HuH-7 (cell line): Measurements from ENCODE around the gene PI4KA.

ENCODE experiments used
- DNase-seq: peaks from one replicate; pipeline ENCODE4 v3.0.0; 2011; ENCODE audit warnings: low spot score

The PI4KA gene

DNA sequence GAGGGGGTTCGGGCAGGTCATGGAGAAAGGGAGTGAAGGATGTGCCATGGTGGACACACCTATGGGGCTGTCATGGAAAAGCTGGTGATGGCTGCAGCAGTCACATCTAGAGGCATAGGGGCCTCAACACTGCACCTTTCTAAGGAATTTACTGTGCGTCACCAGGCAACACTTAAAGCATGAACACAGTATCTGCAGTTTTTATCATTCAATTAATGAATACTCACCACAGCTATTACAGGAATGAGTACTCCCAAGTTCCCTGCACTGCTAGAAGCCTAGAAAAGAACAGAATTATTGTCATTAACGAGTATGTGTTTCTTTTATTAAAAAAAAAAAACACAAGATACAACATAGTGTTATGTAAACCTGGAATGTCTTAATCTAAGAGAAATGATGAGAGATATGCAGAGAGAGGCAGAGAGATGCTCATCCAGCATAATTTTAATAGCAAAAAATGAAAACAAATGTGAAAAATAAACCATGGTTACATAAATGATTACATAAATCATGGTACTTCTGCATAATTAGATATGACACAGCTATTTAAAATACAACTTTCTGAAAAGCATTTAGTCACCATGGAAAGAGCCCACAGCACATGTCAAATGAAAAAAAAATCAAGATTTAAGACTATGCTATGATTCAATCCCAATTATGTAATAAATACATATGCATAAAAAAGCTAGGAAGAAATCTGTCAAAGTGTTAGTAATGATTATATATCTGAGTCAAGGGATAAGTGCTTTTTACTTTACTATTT is 65.5 kb downstream of the PI4KA start:
- no peak for DNase-seq

DNA sequence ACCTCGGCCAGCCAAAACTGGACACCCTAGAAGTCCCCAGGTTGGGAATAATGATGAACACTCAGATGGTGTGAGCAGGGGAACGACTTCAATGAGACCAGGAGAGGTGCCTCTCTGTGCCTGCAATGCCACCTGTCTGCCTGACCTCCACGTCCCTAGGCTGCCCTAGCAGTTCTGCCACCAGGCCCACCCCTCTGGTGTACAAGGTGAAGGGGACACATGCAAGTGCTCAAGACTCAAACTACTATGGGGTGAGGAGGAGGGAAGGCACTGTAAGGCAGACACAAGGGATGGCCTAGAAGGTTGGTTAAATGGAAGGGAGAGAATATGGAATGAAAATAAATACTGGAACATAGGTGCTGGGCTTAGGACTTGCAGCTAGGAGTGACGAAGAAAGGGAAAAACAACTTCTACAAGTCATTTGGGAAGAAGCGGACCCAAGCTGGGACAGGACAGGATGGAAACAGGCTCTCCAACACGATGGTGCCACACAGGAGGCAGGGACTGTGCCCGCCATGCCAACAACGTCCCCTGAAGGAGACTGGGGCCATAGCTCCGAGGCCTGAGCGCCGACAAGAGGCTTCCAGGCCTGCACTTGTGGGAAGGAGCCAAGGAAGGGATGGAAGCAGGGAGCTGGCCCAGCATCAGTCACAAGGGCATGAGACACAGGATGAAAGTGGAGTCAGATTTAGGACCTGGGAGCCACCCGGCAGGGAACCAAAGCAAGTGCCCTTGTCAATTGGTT is 66.2 kb downstream of the PI4KA start:
- no peak for DNase-seq

DNA sequence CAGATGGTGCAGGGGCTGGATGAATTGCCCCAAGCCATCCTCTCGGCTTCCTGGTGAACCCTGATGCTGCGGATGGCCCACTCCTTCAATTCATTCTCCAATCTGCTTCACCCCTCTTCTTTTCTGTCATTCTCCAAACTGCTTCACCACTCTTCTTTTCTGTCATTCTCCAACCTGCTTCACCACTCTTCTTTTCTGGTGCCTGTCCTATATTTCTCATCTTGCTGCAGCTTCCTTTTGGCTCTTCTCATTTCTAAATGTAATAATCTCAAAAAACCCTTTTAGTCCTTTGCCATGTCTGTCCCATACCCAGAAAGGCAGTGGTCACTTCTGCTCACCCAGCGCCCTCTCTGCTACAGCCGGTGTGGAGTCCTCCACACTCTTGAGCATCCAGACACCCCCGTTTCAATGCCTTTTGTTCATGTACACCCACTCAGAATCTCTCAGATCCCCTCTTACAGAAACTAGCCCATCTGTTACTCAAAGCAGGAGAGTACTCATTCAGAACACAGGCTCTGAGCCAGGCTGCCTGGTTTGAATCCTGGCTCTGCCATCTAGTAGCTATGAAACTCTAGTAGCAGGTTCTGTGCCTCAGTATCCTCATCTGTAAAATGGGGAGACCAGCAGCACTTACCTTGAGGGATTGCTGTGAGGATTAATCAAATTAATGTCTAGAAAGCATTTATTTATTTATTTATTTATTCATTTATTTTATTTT is 69.8 kb downstream of the PI4KA start:
- DNase-seq = no peak

DNA sequence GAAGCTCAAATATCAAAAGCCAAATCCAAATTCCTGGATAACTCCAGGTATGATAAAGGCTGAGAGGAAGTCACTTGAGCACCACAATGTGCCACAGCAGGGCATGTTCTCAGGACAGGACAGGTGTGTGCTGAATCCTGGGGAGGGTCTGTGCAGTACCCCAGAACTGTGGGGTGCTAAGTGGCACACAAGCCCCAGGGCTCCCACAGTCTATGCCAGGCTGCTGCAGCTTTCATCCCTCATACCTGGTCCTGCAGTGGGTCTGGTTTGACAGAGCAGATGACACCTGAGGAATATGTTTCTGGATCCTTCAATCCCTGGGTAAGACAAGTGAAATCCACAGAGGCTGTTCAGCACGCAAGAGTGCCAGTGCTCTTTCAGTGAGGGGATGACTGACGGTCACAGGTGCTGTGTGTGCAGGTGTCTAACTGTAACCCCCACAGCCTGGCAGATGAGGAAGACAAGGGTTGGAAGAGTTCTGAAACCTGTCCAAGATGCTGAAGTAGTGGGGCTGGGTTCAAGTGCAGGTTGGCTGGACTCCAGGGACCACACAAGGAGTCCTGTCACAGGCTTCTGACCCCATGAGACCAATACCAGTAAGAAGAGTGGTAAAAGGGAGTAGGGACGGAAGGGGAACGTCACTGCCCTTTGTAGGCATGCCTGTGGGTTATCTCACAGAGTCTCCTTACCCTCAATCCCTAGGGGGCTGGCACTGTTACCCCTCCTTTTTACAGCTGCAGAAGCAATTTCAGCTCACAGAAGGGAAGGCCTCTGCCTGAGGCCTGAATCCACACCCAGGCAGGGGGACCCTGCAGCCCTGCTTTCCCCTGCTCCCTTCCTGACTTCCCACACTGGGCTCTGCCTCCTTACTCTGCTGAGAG is 70.6 kb downstream of the PI4KA start:
- DNase-seq = no peak

DNA sequence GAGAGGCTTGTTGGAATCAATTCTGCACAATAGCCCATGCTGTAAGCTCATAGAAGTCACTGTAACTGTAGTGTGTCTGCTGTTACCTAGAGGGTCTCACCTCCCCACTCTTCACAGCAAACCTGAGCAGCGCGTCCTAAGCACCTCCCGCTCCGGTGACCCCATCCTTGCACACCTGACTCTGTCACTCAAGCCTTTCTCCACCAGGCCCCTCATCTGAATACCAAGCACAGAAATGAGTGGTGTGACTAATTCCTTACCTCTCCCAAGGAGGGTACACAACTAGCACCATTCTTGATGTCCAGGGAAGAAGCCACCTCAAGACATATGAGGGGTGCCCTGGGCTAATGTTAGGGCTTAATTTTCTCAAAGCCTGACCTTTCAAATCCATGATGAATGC is 71.4 kb downstream of the PI4KA start:
- no peak for DNase-seq

DNA sequence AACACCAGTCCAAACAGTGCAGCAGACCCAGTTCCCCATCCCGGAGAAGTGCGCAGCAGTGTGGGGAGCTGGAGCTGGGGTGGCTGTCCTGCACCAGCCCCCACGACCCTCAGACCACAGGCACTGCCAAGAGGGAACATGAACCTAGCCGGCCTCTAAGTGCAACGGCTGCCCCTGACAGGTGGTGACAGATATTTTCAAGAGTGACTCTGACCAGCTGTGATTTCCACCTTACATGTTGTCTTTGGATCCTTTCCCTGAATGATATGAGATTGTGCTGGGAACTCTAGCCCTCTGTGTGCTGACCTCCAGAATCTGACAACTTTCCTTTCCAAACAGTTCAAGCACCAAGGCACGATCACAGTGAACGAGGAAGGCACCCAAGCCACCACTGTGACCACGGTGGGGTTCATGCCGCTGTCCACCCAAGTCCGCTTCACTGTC is 72.1 kb downstream of the PI4KA start:
- no peak for DNase-seq

DNA sequence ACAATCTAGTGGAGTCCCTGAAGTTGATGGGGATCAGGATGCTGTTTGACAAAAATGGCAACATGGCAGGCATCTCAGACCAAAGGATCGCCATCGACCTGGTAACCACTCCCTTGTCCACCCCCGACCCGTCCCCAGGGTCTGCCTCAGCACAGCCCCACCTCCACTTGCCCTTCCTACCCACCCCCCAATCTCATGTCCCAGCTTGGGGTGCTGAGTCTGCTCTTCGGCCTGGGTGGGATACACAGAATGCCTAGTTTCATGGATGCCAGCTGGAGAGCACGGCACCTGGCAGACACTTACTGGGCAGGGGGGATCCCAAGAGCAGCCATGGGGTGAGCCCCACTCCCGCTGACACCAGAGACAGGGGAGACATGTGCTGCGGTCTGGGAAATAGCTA is 72.6 kb downstream of the PI4KA start:
- DNase-seq = no peak

DNA sequence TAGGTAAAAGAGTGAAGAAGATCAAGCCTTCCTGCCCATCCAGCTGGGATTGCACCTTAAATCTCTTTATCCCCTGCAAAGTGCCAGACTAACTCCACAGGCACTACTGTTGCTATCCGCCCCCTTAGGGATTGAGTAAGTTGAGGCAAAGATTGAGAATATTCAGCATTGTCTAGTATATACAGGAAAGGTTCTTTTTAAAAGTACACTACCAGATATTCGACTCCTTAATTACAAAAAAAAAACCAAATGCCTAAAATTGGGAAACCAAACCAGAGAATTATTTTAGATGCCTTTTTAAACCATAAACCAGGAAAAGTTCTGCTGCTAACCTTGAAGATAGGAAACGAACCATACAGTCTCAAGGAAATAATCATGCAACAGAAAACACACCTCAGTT is 73.2 kb downstream of the PI4KA start:
- DNase-seq = no peak

DNA sequence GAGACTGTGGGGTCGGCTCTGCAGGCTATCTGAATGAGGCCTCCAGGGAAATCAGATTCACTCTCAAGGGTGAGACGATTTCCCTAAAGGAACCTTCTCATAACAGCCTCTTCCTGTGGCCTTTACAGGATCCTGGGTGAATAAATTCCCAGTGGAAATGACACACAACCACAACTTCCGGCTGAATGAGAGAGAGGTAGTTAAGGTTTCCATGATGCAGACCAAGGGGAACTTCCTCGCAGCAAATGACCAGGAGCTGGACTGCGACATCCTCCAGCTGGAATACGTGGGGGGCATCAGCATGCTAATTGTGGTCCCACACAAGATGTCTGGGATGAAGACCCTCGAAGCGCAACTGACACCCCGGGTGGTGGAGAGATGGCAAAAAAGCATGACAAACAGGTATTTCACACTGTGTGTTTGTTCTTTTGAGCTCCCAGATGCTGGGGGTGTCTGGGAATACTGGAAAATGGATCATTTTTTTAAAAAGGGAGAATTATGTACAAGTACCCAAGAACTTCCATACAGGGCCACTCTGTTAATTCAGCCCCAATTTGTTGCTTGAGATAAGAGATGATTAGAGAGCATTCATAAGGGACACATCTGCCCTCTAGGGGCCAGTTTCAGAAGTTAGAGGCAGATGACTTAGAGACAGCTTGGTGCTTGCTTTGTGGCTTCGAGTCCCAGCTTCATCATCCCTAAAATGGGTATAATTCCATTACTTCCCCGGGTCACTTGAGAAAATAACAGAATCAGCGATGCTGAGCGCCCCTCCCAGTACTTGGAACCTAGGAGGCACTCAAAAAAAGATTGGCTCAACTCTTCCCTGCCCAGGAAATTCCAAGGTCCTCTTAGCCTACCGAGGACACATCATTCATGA is 74.5 kb downstream of the PI4KA start:
- DNase-seq = no peak

DNA sequence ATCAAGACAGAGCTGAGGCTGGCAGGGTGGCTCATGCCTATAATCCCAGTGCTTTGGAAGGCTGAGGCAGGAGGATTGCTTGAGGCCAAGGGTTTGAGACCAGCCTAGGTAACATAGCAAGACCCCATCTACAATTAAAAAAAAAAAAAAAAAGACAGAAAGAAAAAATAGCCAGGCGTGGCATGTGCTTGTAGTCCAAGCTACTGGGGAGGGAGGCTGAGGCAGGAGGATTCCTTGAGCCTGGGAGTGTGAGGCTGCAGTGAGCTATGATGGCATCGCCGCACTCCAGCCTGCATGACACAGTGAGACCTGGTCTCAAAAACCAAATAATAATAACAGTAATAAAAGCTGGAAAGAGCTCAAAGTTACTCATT is 75.3 kb downstream of the PI4KA start:
- no peak for DNase-seq

DNA sequence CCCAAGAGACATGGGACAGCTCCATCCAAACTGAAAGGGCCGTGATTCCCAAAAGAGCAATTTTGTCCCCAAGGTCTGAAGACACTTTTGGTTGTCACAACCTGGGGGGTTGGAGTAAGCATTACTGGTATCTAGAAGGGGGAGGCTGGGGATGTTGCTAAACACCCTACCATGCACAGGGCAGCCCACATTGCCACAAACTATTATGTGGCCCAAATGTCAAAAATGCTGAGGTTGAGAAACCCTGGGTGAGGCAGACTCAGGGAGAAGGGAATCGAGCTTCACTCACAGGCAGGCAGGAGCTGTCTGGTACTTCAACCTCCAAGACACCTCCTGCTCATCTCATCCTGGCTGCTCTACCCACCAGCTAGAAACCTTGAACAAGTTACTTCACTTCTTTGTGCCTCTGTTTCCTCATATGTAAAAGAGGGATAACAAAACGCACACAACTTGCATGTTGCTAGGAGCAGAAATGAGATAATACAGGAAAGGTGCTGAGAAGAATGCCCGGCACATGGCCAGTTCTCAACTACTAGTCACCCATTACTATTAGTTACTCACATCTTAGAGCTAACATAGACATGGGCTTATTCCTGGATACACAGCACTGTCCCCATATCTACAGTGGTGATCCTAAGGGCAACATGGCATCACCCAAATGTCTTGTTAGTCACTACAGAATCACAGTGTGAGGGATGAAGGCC is 75.9 kb downstream of the PI4KA start:
- no peak for DNase-seq

DNA sequence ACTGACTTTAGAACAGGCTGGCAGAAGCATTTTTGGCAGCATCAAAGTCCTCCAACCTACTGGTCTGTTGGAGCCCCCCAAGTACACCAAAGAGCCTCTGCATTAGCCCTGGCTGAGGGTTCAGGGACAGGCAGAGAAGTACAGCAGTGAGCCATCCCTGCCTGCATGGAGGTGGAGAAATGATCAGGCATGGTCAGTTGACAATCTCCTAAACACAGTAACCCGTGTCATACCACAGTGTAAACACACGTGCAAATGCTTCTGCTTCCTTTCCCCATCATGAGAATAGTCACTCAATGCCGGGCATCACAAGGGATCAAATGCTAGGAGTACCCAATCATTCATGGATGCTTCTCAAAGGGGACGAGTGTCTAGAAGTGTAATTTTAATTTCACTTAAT is 76.5 kb downstream of the PI4KA start:
- DNase-seq = no peak

DNA sequence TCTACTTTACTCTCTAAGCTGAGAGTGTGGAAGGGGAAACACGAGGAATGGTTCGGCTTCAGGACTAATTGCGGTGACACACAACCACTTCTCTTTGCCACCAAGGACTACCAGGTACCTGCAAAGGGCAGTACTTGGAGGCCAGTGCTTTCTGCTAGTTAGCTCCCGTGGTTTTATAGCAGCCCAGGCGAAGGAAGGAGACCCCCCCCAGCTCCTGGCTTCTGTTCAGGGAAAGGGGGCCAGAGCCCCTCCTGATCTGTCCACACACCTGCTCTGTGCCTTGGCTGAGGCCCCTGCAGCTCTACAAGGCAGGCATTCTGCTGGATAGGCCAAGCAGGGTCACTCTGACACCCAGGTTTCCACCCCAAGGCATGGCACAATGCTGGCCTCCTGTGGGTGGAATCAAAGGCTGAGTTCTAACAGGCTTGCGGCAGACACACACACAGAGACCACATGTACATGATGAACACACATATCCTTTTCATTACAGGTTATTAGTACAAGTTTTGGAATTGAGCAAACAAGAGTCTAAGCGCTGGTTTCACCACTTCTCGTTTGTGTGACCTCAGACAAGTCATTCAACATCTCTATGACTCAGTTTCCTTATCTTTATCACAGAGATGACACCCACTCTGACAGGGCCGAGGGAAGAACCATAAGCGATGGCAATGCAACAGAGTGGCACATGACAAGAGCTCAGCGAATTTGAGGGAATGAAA is 77.2 kb downstream of the PI4KA start:
- no peak for DNase-seq

DNA sequence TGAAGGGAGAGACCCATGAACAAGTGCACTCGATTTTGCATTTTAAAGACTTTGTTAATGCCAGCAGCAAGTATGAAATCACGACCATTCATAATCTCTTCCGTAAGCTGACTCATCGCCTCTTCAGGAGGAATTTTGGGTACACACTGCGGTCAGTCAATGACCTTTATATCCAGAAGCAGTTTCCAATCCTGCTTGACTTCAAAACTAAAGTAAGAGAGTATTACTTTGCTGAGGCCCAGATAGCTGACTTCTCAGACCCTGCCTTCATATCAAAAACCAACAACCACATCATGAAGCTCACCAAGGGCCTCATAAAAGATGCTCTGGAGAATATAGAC is 78.8 kb downstream of the PI4KA start:
- DNase-seq = no peak

DNA sequence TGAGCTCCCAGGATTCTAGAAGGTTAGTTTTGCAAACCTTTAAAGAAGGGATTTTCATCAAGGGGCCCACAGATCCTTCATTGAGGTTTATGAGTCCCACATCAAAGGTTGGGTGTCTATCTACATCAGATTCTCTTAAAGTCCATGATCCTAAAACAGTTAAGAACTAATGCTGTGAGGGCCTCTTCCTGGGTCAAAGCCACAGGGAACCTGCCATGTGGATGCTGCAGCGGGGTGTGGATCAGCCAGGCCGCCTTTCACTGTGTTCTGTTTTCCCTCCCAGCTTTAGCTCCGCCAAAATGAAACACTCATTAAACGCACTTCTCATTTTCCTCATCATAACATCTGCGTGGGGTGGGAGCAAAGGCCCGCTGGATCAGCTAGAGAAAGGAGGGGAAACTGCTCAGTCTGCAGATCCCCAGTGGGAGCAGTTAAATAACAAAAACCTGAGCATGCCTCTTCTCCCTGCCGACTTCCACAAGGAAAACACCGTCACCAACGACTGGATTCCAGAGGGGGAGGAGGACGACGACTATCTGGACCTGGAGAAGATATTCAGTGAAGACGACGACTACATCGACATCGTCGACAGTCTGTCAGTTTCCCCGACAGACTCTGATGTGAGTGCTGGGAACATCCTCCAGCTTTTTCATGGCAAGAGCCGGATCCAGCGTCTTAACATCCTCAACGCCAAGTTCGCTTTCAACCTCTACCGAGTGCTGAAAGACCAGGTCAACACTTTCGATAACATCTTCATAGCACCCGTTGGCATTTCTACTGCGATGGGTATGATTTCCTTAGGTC is 79.4 kb downstream of the PI4KA start:
- no peak for DNase-seq

DNA sequence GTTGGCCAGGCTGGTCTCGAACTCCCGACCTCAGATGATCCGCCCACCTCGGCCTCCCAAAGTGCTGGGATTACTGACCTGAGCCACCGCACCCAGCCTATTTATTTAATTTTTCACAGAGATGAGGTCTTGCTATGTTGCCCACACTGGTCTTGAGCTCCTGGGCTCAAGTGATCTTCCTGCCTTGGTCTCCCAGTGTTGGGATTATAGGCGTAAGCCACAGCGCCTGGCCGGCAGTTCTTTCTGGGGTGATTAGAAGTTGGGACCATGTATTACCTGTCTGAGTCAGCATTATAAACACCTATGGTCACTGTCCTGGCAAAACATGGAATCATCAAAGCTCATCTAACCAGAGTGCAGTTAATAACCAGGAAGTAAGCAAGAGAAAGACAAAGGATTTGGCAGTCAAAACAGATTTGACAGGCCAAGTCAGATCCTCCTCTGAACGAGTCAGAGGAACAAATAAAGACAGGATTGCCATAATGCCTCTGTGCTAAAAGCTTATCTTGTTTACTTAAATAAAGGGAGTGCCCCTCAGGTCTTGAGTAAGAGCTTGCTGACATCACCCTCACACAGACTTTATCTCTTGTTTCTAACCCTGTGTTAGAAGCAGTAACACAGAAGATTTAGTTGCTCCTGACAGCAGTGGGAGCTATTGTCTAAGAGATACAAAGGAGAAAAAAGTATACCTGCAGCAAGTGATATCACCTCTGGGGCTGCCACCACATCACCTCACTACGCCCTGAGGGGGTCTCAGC is 81.0 kb downstream of the PI4KA start:
- peak; percentile 71 for DNase-seq

DNA sequence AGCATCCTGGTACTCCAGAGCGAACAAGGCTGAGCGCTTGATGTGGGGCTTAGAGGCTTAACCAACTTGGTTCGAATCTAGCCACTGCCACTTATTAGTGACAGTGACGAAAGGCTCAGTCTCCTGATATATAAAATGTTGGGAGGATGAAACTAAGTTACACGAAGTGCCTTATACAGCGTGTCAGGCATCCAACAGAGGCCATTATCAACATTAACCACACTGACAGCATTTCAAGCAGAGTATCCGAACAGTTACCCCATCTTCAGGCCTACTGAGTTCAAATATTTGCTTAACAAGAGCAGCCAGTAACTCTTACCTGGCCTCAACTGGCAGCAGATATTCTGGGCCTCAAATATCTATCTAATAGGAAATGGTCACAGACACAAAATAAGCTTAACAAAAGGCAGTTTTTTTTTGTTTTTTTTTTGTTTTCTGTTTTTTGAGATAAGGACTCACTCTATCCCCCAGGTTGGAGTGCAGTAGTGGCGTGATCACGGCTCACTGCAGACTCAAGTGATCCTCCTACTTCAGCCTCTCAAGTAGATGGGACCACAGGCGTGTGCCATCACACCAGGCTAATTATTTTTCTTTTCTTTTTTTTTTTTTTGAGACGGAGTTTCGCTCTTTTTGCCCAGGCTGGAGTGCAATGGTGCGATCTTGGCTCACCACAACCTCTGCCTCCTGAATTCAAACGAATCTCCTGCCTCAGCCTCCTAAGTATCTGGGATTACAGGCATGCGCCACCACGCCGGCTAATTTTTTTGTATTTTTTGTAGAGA is 81.8 kb downstream of the PI4KA start:
- DNase-seq = no peak
